ENCODE data around the gene TRIP13.
"Not testable (repeated sequence)": the region's sequence is repeated elsewhere in the genome, so short reads cannot be mapped to it uniquely, and the experiment has no call there.

Gene TRIP13

GRCh38 chr5:927172-928015 lies 34.7 kb downstream of the TRIP13 start:
- Histone ChIP-seq H3K36me3 (ENCODE audit: insufficient read depth, low read length) (no peaks in the 10 kb centered on the region), H3K4me3 (ENCODE audit: low read length) (no peak overlapping the region), H3K27me3 (ENCODE audit: insufficient read depth, low read length) (no peaks in the 10 kb centered on the region), H3K4me1 (ENCODE audit: insufficient read depth, low read length) (peaks cover 2% of the 10 kb centered on the region), H3K9me3 (ENCODE audit: low read length) (no peaks in the 10 kb centered on the region), H2AFZ (ENCODE audit: low read depth, low read length) (no peak overlapping the region)

- H3K9me3 ChIP-seq (ENCODE audit: low read length); H2AFZ ChIP-seq (ENCODE audit: low read depth, low read length); H3K4me3 ChIP-seq (ENCODE audit: low read length); H3K27me3 ChIP-seq (ENCODE audit: insufficient read depth, low read length); H3K36me3 ChIP-seq (ENCODE audit: insufficient read depth, low read length); H3K4me1 ChIP-seq (ENCODE audit: insufficient read depth, low read length): not testable (repeated sequence)
Measured at GRCh38 chr5:929182-929581, 36.5 kb downstream of the TRIP13 start.

GRCh38 chr5:929596-929995 lies 36.9 kb downstream of the TRIP13 start:
- H3K4me3 ChIP-seq (ENCODE audit: low read length): no peak overlapping the region
- no peaks in the 10 kb centered on the region for H3K9me3 ChIP-seq (ENCODE audit: low read length)
- H3K36me3 ChIP-seq (ENCODE audit: insufficient read depth, low read length): no peaks in the 10 kb centered on the region
- no peaks in the 10 kb centered on the region for H3K27me3 ChIP-seq (ENCODE audit: insufficient read depth, low read length)
- no peaks in the 10 kb centered on the region for H3K4me1 ChIP-seq (ENCODE audit: insufficient read depth, low read length)
- H2AFZ ChIP-seq (ENCODE audit: low read depth, low read length): no peak overlapping the region

- H3K36me3 ChIP-seq (ENCODE audit: insufficient read depth, low read length): no peaks in the 10 kb centered on the region
- no peak overlapping the region for H3K4me3 ChIP-seq (ENCODE audit: low read length)
- H3K9me3 ChIP-seq (ENCODE audit: low read length): no peaks in the 10 kb centered on the region
- no peaks in the 10 kb centered on the region for H3K4me1 ChIP-seq (ENCODE audit: insufficient read depth, low read length)
- H2AFZ ChIP-seq (ENCODE audit: low read depth, low read length): no peak overlapping the region
- no peaks in the 10 kb centered on the region for H3K27me3 ChIP-seq (ENCODE audit: insufficient read depth, low read length)
Measured at GRCh38 chr5:930866-931265, 38.2 kb downstream of the TRIP13 start.

DNA sequence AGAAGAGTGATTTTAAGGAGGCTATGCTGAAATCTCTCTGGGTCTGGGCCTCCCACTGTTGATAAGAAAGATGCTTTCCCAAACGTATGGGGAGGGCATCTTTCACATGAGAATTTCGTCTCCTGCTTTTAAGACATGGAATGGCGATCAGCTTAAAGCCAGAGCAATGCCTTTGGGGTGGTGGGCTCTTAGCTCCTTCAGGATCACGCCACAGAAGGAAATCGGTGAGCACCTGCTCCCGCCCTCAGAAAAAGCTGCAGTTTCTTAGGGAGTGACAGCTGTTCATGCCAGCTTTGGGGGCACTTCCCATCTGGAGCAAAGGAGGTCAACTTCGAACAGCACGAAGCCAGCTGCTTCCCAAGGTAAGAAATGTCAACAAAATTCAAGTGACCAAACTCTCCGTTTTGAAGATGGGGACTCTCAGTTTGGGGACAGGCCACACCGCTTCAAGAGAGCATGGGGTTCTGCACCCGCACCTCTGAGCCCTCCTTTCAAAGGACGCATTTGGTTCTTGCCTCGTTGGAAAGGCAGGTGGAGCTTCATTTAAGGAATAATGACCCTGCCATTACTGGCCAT lies 39.0 kb downstream of the TRIP13 start:
- Histone ChIP-seq H3K9me3 (ENCODE audit: low read length) (no peaks in the 10 kb centered on the region), H2AFZ (ENCODE audit: low read depth, low read length) (no peak overlapping the region), H3K36me3 (ENCODE audit: insufficient read depth, low read length) (no peaks in the 10 kb centered on the region), H3K4me1 (ENCODE audit: insufficient read depth, low read length) (no peaks in the 10 kb centered on the region), H3K4me3 (ENCODE audit: low read length) (no peak overlapping the region), H3K27me3 (ENCODE audit: insufficient read depth, low read length) (peaks cover 4% of the 10 kb centered on the region)

GRCh38 chr5:932151-932627 lies 39.5 kb downstream of the TRIP13 start:
- no peaks in the 10 kb centered on the region for H3K9me3 ChIP-seq (ENCODE audit: low read length)
- H3K4me3 ChIP-seq (ENCODE audit: low read length): no peak overlapping the region
- H3K27me3 ChIP-seq (ENCODE audit: insufficient read depth, low read length): peaks cover 4% of the 10 kb centered on the region
- H2AFZ ChIP-seq (ENCODE audit: low read depth, low read length): no peak overlapping the region
- H3K36me3 ChIP-seq (ENCODE audit: insufficient read depth, low read length): no peaks in the 10 kb centered on the region
- no peaks in the 10 kb centered on the region for H3K4me1 ChIP-seq (ENCODE audit: insufficient read depth, low read length)

GRCh38 chr5:932628-933250 lies 40.1 kb downstream of the TRIP13 start:
- no peaks in the 10 kb centered on the region for H3K4me1 ChIP-seq (ENCODE audit: insufficient read depth, low read length)
- H3K4me3 ChIP-seq (ENCODE audit: low read length): no peak overlapping the region
- no peak overlapping the region for H2AFZ ChIP-seq (ENCODE audit: low read depth, low read length)
- H3K9me3 ChIP-seq (ENCODE audit: low read length): no peaks in the 10 kb centered on the region
- peaks cover 4% of the 10 kb centered on the region for H3K27me3 ChIP-seq (ENCODE audit: insufficient read depth, low read length)
- no peaks in the 10 kb centered on the region for H3K36me3 ChIP-seq (ENCODE audit: insufficient read depth, low read length)

DNA sequence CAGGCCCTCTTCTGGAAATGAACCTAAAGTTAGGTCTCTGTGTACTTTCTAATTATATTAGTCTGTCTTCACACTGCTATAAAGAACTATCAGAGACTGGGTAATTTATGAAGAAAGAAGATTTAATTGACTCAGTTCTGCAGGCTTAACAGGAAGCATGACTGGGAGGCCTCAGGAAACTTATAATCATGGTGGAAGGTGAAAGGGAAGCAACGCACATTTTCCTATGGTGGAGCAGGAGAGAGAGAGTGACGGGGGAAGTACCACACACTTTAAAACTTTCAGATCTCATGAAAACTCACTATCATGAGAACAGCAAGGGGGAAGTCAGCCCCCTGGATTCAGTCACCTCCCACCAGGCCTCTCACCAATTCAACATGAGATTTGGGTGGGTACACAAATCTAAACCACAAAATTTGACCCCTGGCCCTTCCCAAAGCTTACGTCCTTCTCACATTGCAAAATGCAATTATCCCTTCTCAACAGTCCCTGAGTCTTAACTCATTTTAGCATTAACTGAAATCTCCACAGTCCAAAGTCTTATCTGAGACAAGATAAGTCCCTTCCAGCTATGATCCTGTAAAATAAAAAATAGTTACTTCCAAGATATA lies 40.7 kb downstream of the TRIP13 start:
- peaks cover 4% of the 10 kb centered on the region for H3K27me3 ChIP-seq (ENCODE audit: insufficient read depth, low read length)
- no peaks in the 10 kb centered on the region for H3K4me1 ChIP-seq (ENCODE audit: insufficient read depth, low read length)
- H3K4me3 ChIP-seq (ENCODE audit: low read length): no peak overlapping the region
- no peak overlapping the region for H2AFZ ChIP-seq (ENCODE audit: low read depth, low read length)
- H3K36me3 ChIP-seq (ENCODE audit: insufficient read depth, low read length): no peaks in the 10 kb centered on the region
- H3K9me3 ChIP-seq (ENCODE audit: low read length): no peaks in the 10 kb centered on the region

DNA sequence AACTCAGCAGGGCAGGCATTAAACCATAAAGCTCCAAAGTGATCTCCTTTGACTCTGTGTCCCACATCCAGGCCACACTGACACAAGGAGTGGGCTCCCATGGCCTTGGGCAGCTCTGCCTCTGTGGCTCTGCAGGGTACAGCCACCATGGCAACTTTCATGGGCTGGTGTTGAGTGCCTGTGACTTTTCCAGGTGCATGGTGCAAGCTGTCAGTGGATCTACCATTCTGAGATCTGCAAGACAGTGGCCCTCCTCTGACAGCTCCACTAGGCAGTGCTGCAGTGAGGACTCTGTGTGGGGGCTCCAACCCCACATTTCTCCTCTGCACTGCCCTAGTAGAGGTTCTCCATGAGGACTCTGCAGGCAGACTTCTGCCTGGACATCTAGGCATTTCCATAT lies 41.3 kb downstream of the TRIP13 start:
- not testable (repeated sequence) for H3K4me3 ChIP-seq (ENCODE audit: low read length); H3K36me3 ChIP-seq (ENCODE audit: insufficient read depth, low read length); H3K9me3 ChIP-seq (ENCODE audit: low read length); H3K27me3 ChIP-seq (ENCODE audit: insufficient read depth, low read length); H2AFZ ChIP-seq (ENCODE audit: low read depth, low read length); H3K4me1 ChIP-seq (ENCODE audit: insufficient read depth, low read length)

- not testable (repeated sequence) for H2AFZ ChIP-seq (ENCODE audit: low read depth, low read length); H3K36me3 ChIP-seq (ENCODE audit: insufficient read depth, low read length); H3K4me1 ChIP-seq (ENCODE audit: insufficient read depth, low read length); H3K4me3 ChIP-seq (ENCODE audit: low read length); H3K9me3 ChIP-seq (ENCODE audit: low read length); H3K27me3 ChIP-seq (ENCODE audit: insufficient read depth, low read length)
Measured at GRCh38 chr5:934381-934967, 41.8 kb downstream of the TRIP13 start.

DNA sequence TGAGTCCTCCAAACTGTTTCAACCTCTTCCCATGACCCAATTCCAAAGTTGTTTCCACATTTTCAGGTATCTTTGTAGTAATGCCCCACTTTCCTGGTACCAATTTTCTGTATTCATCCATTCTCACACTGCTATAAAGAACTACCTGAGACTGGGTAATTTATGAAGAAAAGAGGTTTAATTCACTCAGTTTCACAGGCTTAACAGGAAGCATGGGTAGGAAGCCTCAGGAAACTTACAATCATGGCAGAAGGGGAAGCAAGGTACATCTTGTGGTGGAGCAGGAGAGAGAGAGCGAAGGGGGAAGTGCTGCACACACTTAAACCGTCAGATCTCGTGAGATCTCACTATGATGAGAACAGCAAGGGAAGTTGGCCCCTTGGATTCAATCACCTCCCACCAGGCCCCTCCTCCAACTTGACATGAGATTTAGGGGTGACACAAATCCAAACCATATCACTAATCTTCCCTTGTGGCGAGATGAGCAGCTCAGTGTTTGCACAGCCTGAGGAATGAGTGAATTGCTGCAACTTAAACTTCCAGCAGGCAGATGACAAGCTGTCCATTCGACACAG lies 42.9 kb downstream of the TRIP13 start:
- H3K4me3 ChIP-seq (ENCODE audit: low read length): no peak overlapping the region
- H3K9me3 ChIP-seq (ENCODE audit: low read length): no peaks in the 10 kb centered on the region
- no peak overlapping the region for H2AFZ ChIP-seq (ENCODE audit: low read depth, low read length)
- no peaks in the 10 kb centered on the region for H3K4me1 ChIP-seq (ENCODE audit: insufficient read depth, low read length)
- H3K36me3 ChIP-seq (ENCODE audit: insufficient read depth, low read length): no peaks in the 10 kb centered on the region
- peaks cover 4% of the 10 kb centered on the region for H3K27me3 ChIP-seq (ENCODE audit: insufficient read depth, low read length)

DNA sequence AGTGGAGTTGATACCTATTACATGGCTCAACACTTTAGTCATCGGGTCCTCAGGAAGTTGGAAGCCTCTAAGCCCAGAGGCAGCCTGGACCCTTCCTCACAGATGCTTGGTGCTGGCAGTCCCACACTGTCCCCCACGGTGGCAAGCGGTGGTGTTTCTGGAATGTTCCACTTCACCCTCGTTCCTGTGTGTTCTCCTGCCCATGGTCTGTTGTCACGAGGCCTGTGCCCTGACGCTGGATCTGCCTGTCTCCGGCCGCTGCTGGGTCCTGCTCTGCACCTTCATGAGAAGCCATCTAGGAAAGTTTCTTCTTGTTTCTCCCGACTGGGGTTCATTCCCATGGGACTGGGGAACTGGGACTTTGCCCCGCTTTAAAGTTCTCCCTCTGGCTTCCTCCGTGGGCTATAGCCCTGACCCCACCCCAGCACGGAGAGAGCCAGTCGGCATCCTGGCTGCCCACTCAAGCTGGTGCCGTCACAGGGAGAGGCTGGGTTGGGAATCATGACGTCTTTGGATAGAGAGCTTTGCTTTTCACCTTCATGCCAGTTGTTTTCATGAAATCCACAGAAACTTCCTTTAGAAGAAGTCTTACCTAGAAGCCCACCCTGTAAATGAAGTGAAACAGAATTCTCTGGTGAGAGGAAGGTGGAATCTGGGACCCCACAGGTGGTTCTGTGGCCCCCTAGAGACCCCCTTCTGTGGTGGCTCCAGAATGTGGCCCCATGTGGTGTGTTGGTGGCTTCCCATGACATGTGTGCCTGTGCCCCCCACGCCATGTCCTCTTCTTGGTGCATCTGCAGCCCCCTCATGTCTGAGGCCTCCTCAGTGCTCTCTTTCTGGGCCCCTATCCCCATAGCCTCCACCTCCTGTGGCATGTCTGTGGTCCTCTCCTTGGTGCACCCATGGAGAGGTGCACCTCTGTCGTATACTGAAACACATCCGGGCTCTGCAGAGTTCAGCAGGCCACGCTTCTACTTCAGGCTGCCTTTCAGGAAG lies 43.8 kb downstream of the TRIP13 start:
- no peak overlapping the region for H3K4me3 ChIP-seq (ENCODE audit: low read length)
- peaks cover 4% of the 10 kb centered on the region for H3K27me3 ChIP-seq (ENCODE audit: insufficient read depth, low read length)
- H3K36me3 ChIP-seq (ENCODE audit: insufficient read depth, low read length): no peaks in the 10 kb centered on the region
- no peak overlapping the region for H2AFZ ChIP-seq (ENCODE audit: low read depth, low read length)
- H3K4me1 ChIP-seq (ENCODE audit: insufficient read depth, low read length): no peaks in the 10 kb centered on the region
- no peaks in the 10 kb centered on the region for H3K9me3 ChIP-seq (ENCODE audit: low read length)
